K562 (cell line): ENCODE results near the gene DUSP28. TPM values are rescaled to one million over a fixed set of nuclear protein-coding genes. Genes with fewer than 3 reads are reported as not detected.
A peak's percentile ranks its signal among the peaks of the same experiment; 100 is the strongest.

Source experiments
- ARID1B ChIP-seq: fragments of 450-650 bp; IDR thresholded peaks from 2 replicates; pipeline ENCODE4 v1.6.1; 2016; ENCODE audit warnings: antibody characterized with exemption, mild to moderate bottlenecking, inconsistent platforms
- DNMT1 ChIP-seq: fragments of 450-650 bp; IDR thresholded peaks from 2 replicates; pipeline ENCODE4 v1.6.1; 2016; ENCODE audit warnings: antibody characterized with exemption, mild to moderate bottlenecking
- EP300 ChIP-seq: IDR thresholded peaks from 2 replicates; pipeline ENCODE4 v1.6.1; 2012; ENCODE audit warnings: low read length, improper control_type of control experiment
- HNRNPUL1 ChIP-seq: fragments of 200-400 bp; formaldehyde crosslinking; IDR thresholded peaks from 2 replicates; pipeline ENCODE4 v1.6.1; 2017; ENCODE audit warnings: low read length
- KDM1A ChIP-seq, 2 experiments: fragments of 450-650 bp; IDR thresholded peaks; 2 replicates each; pipeline ENCODE4 v1.6.1; 2016; ENCODE audit warnings: mild to moderate bottlenecking in 2 of 2
- KDM4B ChIP-seq, 2 experiments: fragments of 450-650 bp in 1 of 2; sonication (generic) in 1 of 2; IDR thresholded peaks; 2 replicates each; pipeline ENCODE4 v1.6.1; 2016 to 2017; ENCODE audit warnings: borderline replicate concordance in 2 of 2, antibody characterized with exemption in 1 of 2, low read depth in 1 of 2, mild to moderate bottlenecking in 1 of 2
- KDM5B ChIP-seq: fragments of 200-600 bp; sonication (generic); IDR thresholded peaks from 2 replicates; pipeline ENCODE4 v1.6.1; 2012; ENCODE audit warnings: low read depth, mild to moderate bottlenecking, moderate library complexity, low read length, control low read depth, inconsistent platforms; ENCODE audit not compliant: insufficient replicate concordance
- KLF10 ChIP-seq: fragments of 250-450 bp; sonication (Bioruptor Pico); IDR thresholded peaks from 2 replicates; pipeline ENCODE4 v1.6.1; 2021; ENCODE audit warnings: matching md5 sums
- PCBP1 ChIP-seq: fragments of 200-400 bp; formaldehyde crosslinking; IDR thresholded peaks from 2 replicates; pipeline ENCODE4 v1.6.1; 2018; ENCODE audit warnings: mild to moderate bottlenecking, low read depth, low read length; ENCODE audit not compliant: poor library complexity, severe bottlenecking
- XRCC5 ChIP-seq: fragments of 200-400 bp; formaldehyde crosslinking; IDR thresholded peaks from 2 replicates; pipeline ENCODE4 v1.6.1; 2017; ENCODE audit warnings: low read depth, mild to moderate bottlenecking, low read length
- ZNF212 ChIP-seq: fragments of 450-650 bp; formaldehyde crosslinking; IDR thresholded peaks from 2 replicates; pipeline ENCODE4 v1.4.0; 2020; ENCODE audit warnings: mild to moderate bottlenecking
- ZNF586 ChIP-seq: fragments of 450-650 bp; formaldehyde crosslinking; conservative IDR thresholded peaks from 2 replicates; pipeline ENCODE4 v1.4.0; 2020; ENCODE audit warnings: mild to moderate bottlenecking, moderate library complexity
- ZNF740 ChIP-seq, 3 experiments: fragments of 200-800 bp in 1 of 3; sonication (Bioruptor generic) in 1 of 3; sonication (generic) in 1 of 3; formaldehyde crosslinking in 1 of 3; IDR thresholded peaks; 2 replicates each; pipeline versions ENCODE4 v1.6.1 to v1.8.0; 2016 to 2022; ENCODE audit warnings: mild to moderate bottlenecking in 2 of 3, missing compliant biosample characterization in 2 of 3, missing genetic modification characterization in 2 of 3, missing genetic modification reagents in 1 of 3
- polyA plus RNA-seq, 8 experiments: library from polyadenylated mRNA; depleted of rRNA in 4 of 8; stranded (reverse) in 5 of 8; unstranded in 3 of 8; fragments of >200 nt; fragmentation: Nextera tagmentation in 2 of 8; fragmentation: Illumina TruSeq in 1 of 8; extraction: Ambion mirVana in 2 of 8; extraction: Trizol in 1 of 8; gene quantifications; 2 replicates each; pipeline versions ENCODE4 v1.2.1 to v1.2.3, GENCODE V29; 2011 to 2014; ENCODE audit warnings: inconsistent platforms in 1 of 8, missing spikeins in 1 of 8
- total RNA-seq, 7 experiments: library from RNA; depleted of rRNA in 6 of 7; stranded (reverse); fragments of >200 nt in 6 of 7; fragmentation: Illumina TruSeq in 2 of 7; extraction: Trizol in 2 of 7; gene quantifications; 2 replicates each; pipeline versions ENCODE4 v1.2.1 to v1.2.3, GENCODE V29; 2011 to 2021; ENCODE audit warnings: low replicate concordance in 1 of 7
- TF ChIP-seq, protein P1 (sequence below): fragments of 450-650 bp; IDR thresholded peaks from 2 replicates; pipeline ENCODE4 v1.6.1; 2016; ENCODE audit warnings: mild to moderate bottlenecking
- TF ChIP-seq, protein P2 (sequence below), 2 experiments: fragments of 450-650 bp; IDR thresholded peaks; 2 replicates each; pipeline ENCODE4 v1.6.1; 2018; ENCODE audit warnings: mild to moderate bottlenecking in 2 of 2, low read depth in 1 of 2; ENCODE audit not compliant: partially characterized antibody in 2 of 2
- TF ChIP-seq, protein P3 (sequence below): fragments of 250-450 bp; sonication (Bioruptor Pico); IDR thresholded peaks from 2 replicates; pipeline ENCODE4 v1.9.0; 2021; ENCODE audit warnings: mild to moderate bottlenecking, inconsistent platforms

The DUSP28 gene
- total and polyA plus RNA-seq, 9 of the 15 experiments (the other 6 are each of a cell fraction or from before 2014, with no cell fraction given) = 2.8 to 8.1 (median 4.2) TPM

GRCh38 chr2:240568678-240569522, 8.7 kb downstream of the DUSP28 start (continued):
- TF ChIP-seq, protein P1, sequence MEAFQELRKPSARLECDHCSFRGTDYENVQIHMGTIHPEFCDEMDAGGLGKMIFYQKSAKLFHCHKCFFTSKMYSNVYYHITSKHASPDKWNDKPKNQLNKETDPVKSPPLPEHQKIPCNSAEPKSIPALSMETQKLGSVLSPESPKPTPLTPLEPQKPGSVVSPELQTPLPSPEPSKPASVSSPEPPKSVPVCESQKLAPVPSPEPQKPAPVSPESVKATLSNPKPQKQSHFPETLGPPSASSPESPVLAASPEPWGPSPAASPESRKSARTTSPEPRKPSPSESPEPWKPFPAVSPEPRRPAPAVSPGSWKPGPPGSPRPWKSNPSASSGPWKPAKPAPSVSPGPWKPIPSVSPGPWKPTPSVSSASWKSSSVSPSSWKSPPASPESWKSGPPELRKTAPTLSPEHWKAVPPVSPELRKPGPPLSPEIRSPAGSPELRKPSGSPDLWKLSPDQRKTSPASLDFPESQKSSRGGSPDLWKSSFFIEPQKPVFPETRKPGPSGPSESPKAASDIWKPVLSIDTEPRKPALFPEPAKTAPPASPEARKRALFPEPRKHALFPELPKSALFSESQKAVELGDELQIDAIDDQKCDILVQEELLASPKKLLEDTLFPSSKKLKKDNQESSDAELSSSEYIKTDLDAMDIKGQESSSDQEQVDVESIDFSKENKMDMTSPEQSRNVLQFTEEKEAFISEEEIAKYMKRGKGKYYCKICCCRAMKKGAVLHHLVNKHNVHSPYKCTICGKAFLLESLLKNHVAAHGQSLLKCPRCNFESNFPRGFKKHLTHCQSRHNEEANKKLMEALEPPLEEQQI = no peak
- TF ChIP-seq EP300 (no peak), ZNF740 (CRISPR knock-in tag; IDR thresholded peaks at IDR 0.05) (no peak), ZNF740 (tag; IDR thresholded peaks at IDR 0.05) (no peak), KDM1A (IDR thresholded peaks at IDR 0.05) (no peak), XRCC5 (no peak), KDM4B (IDR thresholded peaks at IDR 0.05; ENCODE audit: borderline replicate concordance in 2 of 2, low read depth in 1 of 2) (no peak), ZNF586 (CRISPR knock-in tag) (no peak), ARID1B (no peak), PCBP1 (no peak), DNMT1 (no peak), HNRNPUL1 (no peak), ZNF212 (CRISPR knock-in tag) (no peak), KDM5B (peak; percentile 20), KLF10 (no peak)
- TF ChIP-seq, protein P2, sequence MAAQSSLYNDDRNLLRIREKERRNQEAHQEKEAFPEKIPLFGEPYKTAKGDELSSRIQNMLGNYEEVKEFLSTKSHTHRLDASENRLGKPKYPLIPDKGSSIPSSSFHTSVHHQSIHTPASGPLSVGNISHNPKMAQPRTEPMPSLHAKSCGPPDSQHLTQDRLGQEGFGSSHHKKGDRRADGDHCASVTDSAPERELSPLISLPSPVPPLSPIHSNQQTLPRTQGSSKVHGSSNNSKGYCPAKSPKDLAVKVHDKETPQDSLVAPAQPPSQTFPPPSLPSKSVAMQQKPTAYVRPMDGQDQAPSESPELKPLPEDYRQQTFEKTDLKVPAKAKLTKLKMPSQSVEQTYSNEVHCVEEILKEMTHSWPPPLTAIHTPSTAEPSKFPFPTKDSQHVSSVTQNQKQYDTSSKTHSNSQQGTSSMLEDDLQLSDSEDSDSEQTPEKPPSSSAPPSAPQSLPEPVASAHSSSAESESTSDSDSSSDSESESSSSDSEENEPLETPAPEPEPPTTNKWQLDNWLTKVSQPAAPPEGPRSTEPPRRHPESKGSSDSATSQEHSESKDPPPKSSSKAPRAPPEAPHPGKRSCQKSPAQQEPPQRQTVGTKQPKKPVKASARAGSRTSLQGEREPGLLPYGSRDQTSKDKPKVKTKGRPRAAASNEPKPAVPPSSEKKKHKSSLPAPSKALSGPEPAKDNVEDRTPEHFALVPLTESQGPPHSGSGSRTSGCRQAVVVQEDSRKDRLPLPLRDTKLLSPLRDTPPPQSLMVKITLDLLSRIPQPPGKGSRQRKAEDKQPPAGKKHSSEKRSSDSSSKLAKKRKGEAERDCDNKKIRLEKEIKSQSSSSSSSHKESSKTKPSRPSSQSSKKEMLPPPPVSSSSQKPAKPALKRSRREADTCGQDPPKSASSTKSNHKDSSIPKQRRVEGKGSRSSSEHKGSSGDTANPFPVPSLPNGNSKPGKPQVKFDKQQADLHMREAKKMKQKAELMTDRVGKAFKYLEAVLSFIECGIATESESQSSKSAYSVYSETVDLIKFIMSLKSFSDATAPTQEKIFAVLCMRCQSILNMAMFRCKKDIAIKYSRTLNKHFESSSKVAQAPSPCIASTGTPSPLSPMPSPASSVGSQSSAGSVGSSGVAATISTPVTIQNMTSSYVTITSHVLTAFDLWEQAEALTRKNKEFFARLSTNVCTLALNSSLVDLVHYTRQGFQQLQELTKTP (IDR thresholded peaks at IDR 0.05; ENCODE audit: low read depth in 1 of 2, partially characterized antibody in 2 of 2) = no peak
- TF ChIP-seq, protein P3, sequence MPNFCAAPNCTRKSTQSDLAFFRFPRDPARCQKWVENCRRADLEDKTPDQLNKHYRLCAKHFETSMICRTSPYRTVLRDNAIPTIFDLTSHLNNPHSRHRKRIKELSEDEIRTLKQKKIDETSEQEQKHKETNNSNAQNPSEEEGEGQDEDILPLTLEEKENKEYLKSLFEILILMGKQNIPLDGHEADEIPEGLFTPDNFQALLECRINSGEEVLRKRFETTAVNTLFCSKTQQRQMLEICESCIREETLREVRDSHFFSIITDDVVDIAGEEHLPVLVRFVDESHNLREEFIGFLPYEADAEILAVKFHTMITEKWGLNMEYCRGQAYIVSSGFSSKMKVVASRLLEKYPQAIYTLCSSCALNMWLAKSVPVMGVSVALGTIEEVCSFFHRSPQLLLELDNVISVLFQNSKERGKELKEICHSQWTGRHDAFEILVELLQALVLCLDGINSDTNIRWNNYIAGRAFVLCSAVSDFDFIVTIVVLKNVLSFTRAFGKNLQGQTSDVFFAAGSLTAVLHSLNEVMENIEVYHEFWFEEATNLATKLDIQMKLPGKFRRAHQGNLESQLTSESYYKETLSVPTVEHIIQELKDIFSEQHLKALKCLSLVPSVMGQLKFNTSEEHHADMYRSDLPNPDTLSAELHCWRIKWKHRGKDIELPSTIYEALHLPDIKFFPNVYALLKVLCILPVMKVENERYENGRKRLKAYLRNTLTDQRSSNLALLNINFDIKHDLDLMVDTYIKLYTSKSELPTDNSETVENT (CRISPR knock-in tag) = no peak
